LNCAP (cell line): ENCODE measurements around the gene KIF24.

ENCODE experiments used
- TF ChIP-seq, protein P1 (sequence below): fragments of 450-650 bp; IDR thresholded peaks from 2 replicates; pipeline ENCODE4 v1.5.1; 2017; ENCODE audit warnings: mild to moderate bottlenecking

The KIF24 gene

DNA sequence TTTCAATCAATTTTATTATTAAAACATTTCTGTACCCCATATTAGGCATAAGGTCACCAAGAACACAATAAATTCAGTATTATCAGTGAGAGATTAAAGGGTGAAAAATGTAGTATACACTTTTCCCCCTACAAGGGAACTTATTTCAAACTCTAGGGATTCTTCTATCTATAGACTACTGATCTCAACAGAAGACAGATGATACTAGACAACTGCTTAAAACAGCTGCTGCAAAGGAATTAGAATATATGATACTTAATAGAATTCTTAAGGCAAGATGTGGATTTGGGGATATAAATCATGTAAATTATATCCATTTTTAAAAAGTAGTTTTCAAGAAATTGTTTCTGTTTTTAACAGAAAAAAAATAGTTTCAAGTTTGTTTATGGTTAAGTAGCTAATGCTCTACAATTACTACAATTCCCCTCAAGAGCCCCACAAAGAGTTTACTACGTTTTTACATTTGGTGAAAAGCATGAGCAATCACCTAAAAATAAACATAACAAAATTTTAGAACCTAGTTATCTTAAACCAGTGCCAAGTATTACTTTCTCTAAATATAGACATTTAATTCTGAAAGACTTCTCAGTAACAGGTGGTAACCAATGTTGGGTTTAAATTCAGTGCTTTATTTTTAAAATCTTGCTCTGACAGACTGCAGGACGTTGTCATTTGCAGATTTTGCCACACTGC is 6.0 kb downstream of the KIF24 start:
- TF ChIP-seq, protein P1, sequence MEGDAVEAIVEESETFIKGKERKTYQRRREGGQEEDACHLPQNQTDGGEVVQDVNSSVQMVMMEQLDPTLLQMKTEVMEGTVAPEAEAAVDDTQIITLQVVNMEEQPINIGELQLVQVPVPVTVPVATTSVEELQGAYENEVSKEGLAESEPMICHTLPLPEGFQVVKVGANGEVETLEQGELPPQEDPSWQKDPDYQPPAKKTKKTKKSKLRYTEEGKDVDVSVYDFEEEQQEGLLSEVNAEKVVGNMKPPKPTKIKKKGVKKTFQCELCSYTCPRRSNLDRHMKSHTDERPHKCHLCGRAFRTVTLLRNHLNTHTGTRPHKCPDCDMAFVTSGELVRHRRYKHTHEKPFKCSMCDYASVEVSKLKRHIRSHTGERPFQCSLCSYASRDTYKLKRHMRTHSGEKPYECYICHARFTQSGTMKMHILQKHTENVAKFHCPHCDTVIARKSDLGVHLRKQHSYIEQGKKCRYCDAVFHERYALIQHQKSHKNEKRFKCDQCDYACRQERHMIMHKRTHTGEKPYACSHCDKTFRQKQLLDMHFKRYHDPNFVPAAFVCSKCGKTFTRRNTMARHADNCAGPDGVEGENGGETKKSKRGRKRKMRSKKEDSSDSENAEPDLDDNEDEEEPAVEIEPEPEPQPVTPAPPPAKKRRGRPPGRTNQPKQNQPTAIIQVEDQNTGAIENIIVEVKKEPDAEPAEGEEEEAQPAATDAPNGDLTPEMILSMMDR = no peak

DNA sequence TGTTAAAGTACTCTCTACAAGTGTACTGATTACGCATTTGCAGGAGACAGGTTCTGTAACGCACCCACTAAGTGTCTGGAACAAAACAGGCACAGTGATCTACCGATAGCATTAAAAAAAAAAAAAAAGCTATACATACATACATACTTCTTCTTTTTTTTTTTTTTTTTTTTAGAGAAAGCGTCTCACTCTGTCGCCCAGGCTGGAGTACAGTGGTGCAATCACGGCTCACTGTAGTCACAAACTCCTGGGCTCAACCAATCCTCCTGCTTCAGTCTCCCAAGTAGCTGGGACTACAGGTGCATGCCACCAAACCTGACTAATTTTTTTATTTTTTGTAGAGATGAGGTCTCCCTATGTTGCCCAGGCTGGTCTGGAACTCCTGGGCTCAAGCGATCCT is 7.6 kb downstream of the KIF24 start:
- TF ChIP-seq, protein P1 = no peak

DNA sequence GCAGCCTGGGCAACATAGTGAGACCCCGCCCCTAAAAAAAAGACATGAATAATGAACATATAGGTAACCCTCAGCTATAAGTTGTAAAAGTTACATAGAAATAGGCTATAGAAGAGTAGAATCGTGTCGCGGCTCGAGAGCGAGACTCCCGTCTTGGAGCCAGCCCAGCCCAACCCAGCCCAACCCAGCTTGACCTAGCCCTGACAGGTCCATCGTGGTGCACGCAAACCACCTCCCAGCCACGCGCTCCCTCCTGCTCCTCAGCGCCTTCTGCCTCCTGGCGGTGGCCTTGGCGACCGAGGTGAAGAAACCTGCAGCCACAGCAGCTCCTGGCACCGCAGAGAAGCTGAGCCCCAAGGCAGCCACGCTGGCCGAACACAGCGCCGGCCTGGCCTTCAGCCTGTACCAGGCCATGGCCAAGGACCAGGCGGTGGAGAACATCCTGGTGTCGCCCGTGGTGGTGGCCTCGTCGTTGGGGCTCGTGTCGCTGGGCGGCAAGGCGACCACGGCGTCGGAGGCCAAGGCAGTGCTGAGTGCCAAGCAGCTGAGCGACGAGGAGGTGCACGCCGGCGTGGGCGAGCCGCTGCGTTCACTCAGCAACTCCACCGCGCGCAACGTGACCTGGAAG is 10.8 kb downstream of the KIF24 start:
- TF ChIP-seq, protein P1 = no peak

DNA sequence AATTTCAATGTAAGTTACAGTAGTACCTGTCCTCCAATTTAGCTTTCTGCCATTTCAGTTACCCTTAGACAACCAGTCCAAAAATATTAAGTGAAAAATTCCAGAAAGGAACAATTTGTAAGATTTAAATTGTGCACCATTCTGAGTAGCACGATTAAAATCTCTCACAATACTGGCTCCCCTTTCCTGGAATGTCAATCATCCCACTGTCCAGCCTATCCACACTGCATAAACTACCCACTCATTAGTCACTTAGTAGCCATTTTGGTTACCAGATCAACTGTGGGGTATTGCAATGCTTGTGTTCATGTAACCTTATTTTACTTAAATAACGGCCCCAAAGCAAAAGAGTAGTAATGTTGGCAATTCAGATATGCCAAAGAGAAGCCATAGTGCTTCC is 11.6 kb downstream of the KIF24 start:
- TF ChIP-seq, protein P1 = no peak

DNA sequence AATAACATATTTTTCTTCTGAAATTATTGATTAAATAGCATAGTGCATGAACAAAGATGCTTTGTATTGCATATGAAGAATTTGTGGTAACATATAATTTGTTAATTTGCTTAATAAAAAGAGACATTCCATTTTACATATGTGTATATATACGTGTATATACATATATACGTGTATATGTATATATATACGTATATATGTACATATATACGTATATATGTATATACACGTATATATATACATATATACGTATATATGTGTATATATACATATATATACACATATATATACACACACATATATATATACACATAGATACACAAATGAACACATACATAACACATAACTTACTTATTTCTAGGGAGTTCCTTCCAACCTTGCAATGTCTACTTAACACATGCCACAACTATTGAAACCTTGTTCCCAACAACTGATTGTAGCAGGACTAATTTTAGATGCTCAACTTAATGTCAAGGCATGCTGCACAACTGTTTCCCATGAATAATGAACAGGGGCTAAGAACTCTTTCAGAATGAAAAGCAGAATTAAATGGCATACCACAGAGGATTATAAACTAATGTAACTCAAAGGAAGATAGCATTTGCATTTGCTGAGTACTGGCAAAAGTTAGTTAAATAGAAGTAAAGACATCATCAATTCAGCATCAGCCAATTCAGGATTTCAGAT is 17.4 kb downstream of the KIF24 start:
- TF ChIP-seq, protein P1 = no peak

DNA sequence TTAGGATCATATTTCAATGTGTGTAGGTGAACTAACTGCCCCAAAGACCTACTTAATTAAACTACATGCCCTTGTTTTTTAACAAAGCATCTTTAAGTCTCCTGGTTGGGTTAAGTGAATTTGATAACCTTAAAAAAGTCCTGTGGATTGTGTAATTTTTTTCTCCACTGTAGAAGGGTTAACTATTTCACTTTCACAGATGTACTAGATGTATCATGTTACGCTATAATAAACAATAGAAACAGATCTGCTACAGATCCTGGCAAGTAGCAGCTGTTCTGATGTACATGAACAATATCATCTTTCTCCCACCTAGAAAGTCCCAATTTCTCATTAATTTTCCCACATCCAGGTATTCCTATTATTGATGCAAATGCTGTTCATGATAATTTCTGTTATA is 18.9 kb downstream of the KIF24 start:
- TF ChIP-seq, protein P1 = no peak

DNA sequence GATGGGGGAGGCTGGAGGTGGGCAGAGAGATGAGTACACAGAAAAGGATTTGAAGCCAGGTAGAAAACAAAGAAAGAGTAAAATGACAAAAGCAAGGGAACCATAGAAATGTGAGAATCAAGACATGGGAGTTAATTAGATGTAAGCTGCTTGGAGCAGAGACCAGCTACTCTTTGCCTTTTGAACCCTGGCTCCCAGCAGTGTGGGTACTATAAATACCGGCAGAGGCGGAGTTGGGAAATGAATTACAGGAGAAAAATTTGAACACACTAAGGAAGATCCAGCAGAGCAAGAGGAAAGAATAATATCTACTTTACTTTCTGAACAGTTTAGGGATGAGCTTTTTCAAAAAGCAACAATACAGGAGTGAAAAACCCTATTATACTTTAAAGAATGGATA is 36.5 kb downstream of the KIF24 start:
- TF ChIP-seq, protein P1 = no peak
